Stimulated activated memory B cell treated with anti-CD40 and anti-IgM and Interleukin-4, amounts not matched to agents 10 μg/mL and 1 μg/mL and 100 μg/mL, for 72 hours (primary cell): ENCODE measurements around the gene PARP2.

ENCODE experiments used
- ATAC-seq: fragments of 150-1000 bp; cut with Tn5 transposase; 2 replicates; pipeline ENCODE4 v1.10.0; 2021
- H3K27ac Mint-ChIP-seq: one replicate; pipeline ENCODE4 v1.8.0; 2022; ENCODE audit warnings: mild to moderate bottlenecking, mixed read lengths
- H3K27me3 Mint-ChIP-seq: one replicate; pipeline ENCODE4 v1.8.0; 2022; ENCODE audit warnings: mixed read lengths
- H3K36me3 Mint-ChIP-seq: one replicate; pipeline ENCODE4 v1.8.0; 2022; ENCODE audit warnings: mixed read lengths
- H3K4me1 Mint-ChIP-seq: one replicate; pipeline ENCODE4 v1.8.0; 2022; ENCODE audit warnings: mixed read lengths
- H3K4me3 Mint-ChIP-seq: one replicate; pipeline ENCODE4 v1.8.0; 2022; ENCODE audit warnings: mild to moderate bottlenecking, moderate library complexity, mixed read lengths
- H3K9me3 Mint-ChIP-seq: one replicate; pipeline ENCODE4 v1.8.0; 2022; ENCODE audit warnings: mixed read lengths

The PARP2 gene

DNA sequence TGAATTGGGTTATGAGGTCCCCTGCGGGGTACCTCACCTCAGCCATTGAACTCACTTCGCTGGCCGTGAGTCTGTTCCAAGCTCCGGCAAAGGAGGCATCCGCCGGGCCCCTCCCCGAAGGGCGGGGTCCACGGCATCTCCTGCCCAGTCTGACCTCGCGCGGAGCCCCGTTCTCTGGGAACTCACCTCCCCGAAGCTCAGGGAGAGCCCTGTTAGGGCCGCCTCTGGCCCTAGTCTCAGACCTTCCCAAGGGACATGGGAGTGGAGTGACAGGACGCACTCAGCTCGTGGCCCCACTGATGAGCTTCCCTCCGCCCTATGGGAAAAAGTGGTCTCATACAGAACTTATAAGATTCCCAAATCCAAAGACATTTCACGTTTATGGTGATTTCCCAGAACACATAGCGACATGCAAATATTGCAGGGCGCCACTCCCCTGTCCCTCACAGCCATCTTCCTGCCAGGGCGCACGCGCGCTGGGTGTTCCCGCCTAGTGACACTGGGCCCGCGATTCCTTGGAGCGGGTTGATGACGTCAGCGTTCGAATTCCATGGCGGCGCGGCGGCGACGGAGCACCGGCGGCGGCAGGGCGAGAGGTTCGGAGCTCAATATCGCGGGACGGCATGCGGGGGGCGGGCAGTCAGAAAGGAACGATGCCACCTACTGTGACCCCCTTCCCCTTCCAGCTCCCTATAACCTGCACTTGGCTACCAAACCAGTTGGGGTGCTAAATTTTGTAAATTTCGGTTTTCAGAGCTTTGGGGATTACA is at the start of gene PARP2:
PARP2 (plus strand) TSS at position 544 of the 770 bp plus-strand sequence; CDS start at position 551, 7 bp downstream.
- Mint-ChIP-seq H3K4me3 (peak within 1 kb of the TSS; percentile 89), H3K9me3 (no peaks in the 10 kb centered on the region), H3K27ac (peak within 1 kb of the TSS; percentile 87), H3K36me3 (peaks cover 19% of the 10 kb centered on the region), H3K4me1 (peaks cover 21% of the 10 kb centered on the region), H3K27me3 (no peaks in the 10 kb centered on the region)
- peak; percentile 96 for ATAC-seq

- Mint-ChIP-seq H3K27ac (peak overlapping the region; percentile 38), H3K4me1 (peaks cover 24% of the 10 kb centered on the region), H3K9me3 (no peaks in the 10 kb centered on the region), H3K27me3 (no peaks in the 10 kb centered on the region), H3K36me3 (peaks cover 61% of the 10 kb centered on the region), H3K4me3 (no peak overlapping the region)
- no peak for ATAC-seq
These were observed 48.8 kb upstream of the PARP2 start for GRCh38 chr14:20294636-20295035.

- Mint-ChIP-seq H3K9me3 (no peaks in the 10 kb centered on the region), H3K27me3 (no peaks in the 10 kb centered on the region), H3K4me1 (peaks cover 24% of the 10 kb centered on the region), H3K4me3 (no peak overlapping the region), H3K27ac (peak overlapping the region; percentile 38), H3K36me3 (peaks cover 59% of the 10 kb centered on the region)
- ATAC-seq, result peak; percentile 92
These were observed 48.4 kb upstream of the PARP2 start for GRCh38 chr14:20295067-20295466.

- Mint-ChIP-seq H3K27me3 (no peaks in the 10 kb centered on the region), H3K36me3 (peaks cover 41% of the 10 kb centered on the region), H3K4me3 (no peak overlapping the region), H3K4me1 (peaks cover 17% of the 10 kb centered on the region), H3K27ac (no peak overlapping the region), H3K9me3 (no peaks in the 10 kb centered on the region)
- no peak for ATAC-seq
These were observed 41.2 kb upstream of the PARP2 start for GRCh38 chr14:20302042-20302755.

GRCh38 chr14:20305265-20306078 is 38.0 kb upstream of the PARP2 start, which contains the start of gene TTC5:
Gene TTC5 (minus strand): TSS chr14:20305951. CDS start chr14:20305937, 14 bp downstream.
- Mint-ChIP-seq H3K27me3 (no peaks in the 10 kb centered on the region), H3K27ac (peak within 1 kb of the TSS; percentile 60), H3K4me3 (peak within 1 kb of the TSS; percentile 84), H3K9me3 (no peaks in the 10 kb centered on the region), H3K4me1 (peaks cover 17% of the 10 kb centered on the region), H3K36me3 (peaks cover 26% of the 10 kb centered on the region)
- ATAC-seq, result peak; percentile 98

- Mint-ChIP-seq H3K4me3 (peak overlapping the region; percentile 84), H3K4me1 (peaks cover 17% of the 10 kb centered on the region), H3K27ac (peak overlapping the region; percentile 60), H3K27me3 (no peaks in the 10 kb centered on the region), H3K36me3 (peaks cover 21% of the 10 kb centered on the region), H3K9me3 (no peaks in the 10 kb centered on the region)
- no peak for ATAC-seq
These were observed 37.4 kb upstream of the PARP2 start for GRCh38 chr14:20306079-20306423.

DNA sequence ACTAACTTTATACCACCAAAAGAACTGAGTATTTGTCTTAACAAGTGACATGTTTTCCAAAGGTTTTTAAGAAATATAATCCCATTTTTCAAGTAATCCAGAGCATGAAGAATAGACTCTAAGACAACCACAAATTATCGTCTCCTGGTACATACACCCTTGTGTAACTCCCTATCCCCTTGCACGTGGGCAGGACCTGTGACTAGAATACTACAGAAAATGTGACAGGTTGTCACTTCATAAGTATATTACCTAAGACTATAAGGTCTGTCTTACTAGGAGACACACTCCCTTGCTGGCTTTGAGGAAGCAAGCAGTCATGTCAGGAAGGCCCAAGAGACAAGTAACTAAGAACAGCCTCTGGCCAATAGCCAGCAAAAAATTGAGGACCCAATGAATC is 29.4 kb upstream of the PARP2 start:
- Mint-ChIP-seq H3K27me3 (no peaks in the 10 kb centered on the region), H3K36me3 (peaks cover 54% of the 10 kb centered on the region), H3K27ac (no peak overlapping the region), H3K4me1 (no peaks in the 10 kb centered on the region), H3K9me3 (no peaks in the 10 kb centered on the region), H3K4me3 (no peak overlapping the region)
- no peak for ATAC-seq

DNA sequence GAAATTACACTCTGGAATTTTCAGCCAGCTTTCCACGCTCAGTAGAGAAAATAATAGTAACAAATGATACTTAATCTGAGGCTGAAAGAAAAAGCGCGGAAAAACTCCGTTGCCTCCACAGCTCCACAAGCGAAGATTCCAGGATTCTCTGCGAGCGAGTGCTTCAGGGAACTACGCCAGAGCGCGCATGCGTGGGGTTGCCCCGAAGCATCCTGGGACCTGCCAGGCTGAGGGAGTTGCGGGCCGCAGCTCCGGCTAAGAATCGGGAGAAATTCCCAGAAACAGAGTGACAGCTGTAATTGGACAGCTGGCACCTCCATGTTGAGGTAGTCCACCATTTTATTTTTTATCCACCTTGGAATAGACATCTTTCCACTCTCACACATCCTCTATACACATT is 25.7 kb upstream of the PARP2 start:
- no peak for ATAC-seq
- Mint-ChIP-seq H3K36me3 (peaks cover 44% of the 10 kb centered on the region), H3K9me3 (no peaks in the 10 kb centered on the region), H3K4me3 (no peak overlapping the region), H3K27ac (no peak overlapping the region), H3K27me3 (no peaks in the 10 kb centered on the region), H3K4me1 (no peaks in the 10 kb centered on the region)

DNA sequence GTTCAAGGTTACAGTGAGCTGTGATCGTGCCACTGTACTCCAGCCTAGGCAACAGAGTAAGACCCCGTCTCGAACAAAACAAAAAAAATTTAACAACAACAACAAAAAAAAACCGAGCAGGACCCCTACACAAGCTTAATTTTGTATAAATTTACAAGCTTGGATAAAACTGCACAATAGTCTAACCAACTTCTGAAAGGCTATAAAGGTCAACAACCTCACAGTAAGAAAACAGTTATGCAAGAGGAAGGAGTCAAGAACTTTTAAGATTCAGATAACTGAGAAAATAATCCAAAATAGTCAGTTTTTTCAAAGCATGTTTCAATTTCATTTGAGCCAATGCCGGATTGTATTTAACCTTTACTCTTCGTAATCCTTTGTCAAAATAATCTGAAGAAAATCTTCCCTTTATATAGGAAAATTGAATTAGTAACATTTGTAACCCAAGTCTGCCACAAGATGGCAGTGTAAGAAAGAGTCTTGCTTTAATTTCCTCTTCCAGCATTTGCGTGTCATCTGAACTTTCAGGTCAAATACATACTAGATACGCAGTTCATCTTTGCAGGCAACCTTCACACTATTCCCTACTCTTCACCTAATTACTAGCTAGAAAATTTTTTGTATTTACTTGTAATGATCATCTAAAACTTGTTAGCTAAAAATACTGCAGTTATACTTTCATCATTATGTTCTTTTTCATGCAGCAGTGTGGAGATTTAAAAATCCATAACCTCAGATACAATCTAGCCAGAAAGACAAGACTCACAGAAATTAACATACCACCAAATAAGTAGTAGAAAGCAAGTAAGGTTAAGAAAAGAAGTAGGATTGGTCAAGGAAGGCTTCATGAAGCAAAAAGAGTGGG is 16.2 kb upstream of the PARP2 start:
- Mint-ChIP-seq H3K27ac (peak overlapping the region; percentile 86), H3K4me1 (peaks cover 44% of the 10 kb centered on the region), H3K36me3 (peaks cover 20% of the 10 kb centered on the region), H3K27me3 (no peaks in the 10 kb centered on the region), H3K9me3 (no peaks in the 10 kb centered on the region), H3K4me3 (peak overlapping the region; percentile 57)
- peak; percentile 55 for ATAC-seq

DNA sequence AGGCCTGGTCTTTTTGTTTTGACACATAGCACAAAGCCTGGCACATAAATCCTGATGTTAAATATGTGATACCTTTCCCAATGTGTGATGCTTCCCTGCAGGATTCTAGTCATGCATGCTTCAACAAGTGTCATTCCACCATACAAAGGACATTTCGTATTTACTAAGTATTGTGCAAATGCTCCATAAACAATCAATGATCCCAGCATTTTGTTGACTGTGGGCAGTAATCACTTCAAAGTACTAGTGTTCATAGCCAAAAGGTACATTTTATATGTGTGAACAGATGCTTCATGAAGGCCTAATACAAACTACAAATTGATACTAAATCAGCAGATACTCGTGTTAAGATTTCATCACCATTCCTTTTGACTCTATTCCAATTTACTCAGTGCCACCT is 14.7 kb upstream of the PARP2 start:
- no peaks in the 10 kb centered on the region for H3K9me3 Mint-ChIP-seq
- no peaks in the 10 kb centered on the region for H3K27me3 Mint-ChIP-seq
- peaks cover 19% of the 10 kb centered on the region for H3K36me3 Mint-ChIP-seq
- peaks cover 51% of the 10 kb centered on the region for H3K4me1 Mint-ChIP-seq
- no peak for ATAC-seq
- H3K27ac Mint-ChIP-seq, result no peak overlapping the region
- no peak overlapping the region for H3K4me3 Mint-ChIP-seq

DNA sequence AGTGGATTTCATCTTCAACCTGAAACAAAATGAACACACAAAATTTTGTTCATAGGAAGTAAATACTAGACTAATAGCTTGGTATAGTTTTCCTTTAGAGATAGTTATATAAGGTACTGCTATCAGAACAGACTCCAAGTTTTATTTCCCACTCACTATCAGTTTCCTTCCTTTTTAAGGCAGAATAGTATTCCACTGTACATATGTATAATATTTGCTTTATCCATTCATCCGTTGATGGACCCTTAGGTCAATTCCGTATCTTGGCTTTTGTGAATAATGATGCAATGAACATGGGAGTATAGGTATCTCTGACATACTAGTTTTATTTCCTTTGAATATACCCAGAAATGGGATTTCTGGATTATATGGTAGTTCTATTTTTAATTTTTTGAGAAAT is 14.1 kb upstream of the PARP2 start:
- Mint-ChIP-seq H3K4me1 (peaks cover 51% of the 10 kb centered on the region), H3K4me3 (no peak overlapping the region), H3K36me3 (peaks cover 13% of the 10 kb centered on the region), H3K9me3 (no peaks in the 10 kb centered on the region), H3K27ac (no peak overlapping the region), H3K27me3 (no peaks in the 10 kb centered on the region)
- ATAC-seq, result no peak

DNA sequence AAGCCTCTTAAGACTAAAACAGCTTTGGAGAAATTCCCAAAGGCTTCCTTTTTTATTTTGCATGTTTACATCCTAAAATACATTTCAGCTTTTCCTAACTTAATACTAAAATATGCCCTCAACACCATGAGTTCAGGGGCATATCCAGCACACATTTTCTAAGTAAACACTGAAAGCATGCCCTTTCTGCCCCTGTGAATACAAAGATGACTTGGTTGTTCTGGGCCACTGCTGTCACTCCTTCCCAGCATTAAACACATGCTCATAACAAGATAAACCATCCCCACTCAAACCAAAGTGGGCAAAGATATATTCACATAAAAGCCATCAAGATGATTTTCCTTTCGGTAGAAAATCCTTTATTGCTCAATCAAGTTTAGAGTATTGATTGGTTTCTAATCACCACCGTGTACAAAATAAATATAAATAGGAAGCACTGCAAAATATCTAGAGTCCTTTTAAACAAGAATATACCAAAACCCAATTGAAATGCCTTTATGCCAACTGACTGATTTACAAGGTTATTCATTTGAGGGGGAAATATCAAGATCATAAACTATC is 12.3 kb upstream of the PARP2 start:
- H3K4me3 Mint-ChIP-seq, result peak overlapping the region; percentile 62
- H3K27ac Mint-ChIP-seq, result peak overlapping the region; percentile 58
- no peaks in the 10 kb centered on the region for H3K9me3 Mint-ChIP-seq
- peaks cover 8% of the 10 kb centered on the region for H3K36me3 Mint-ChIP-seq
- no peaks in the 10 kb centered on the region for H3K27me3 Mint-ChIP-seq
- no peak for ATAC-seq
- H3K4me1 Mint-ChIP-seq, result peaks cover 51% of the 10 kb centered on the region

- Mint-ChIP-seq H3K27me3 (no peaks in the 10 kb centered on the region), H3K36me3 (peaks cover 8% of the 10 kb centered on the region), H3K4me3 (peak overlapping the region; percentile 95), H3K27ac (peak overlapping the region; percentile 89), H3K4me1 (peaks cover 47% of the 10 kb centered on the region), H3K9me3 (no peaks in the 10 kb centered on the region)
- no peak for ATAC-seq
These were observed 11.0 kb upstream of the PARP2 start for GRCh38 chr14:20332431-20332787.

GRCh38 chr14:20332788-20333493 is 10.5 kb upstream of the PARP2 start, which contains the start of gene CCNB1IP1:
Gene CCNB1IP1 (minus strand): TSS chr14:20333279. CDS start chr14:20316523, 16,756 bp downstream.
- Mint-ChIP-seq H3K4me1 (peaks cover 41% of the 10 kb centered on the region), H3K27ac (peak within 1 kb of the TSS; percentile 89), H3K36me3 (peaks cover 8% of the 10 kb centered on the region), H3K4me3 (peak within 1 kb of the TSS; percentile 95), H3K27me3 (no peaks in the 10 kb centered on the region), H3K9me3 (no peaks in the 10 kb centered on the region)
- peak; percentile 97 for ATAC-seq
